GM12878 (cell line): ENCODE results near the gene NFIX. TPM values are rescaled to one million over a fixed set of nuclear protein-coding genes. Genes with fewer than 3 reads are reported as not detected.

ENCODE experiments used
- ATAC-seq: fragments of 200-7000 bp; cut with Tn5 transposase; 3 replicates; pipeline ENCODE4 v1.9.1; 2020; ENCODE audit warnings: mild to moderate bottlenecking, moderate library complexity
- BruUV-seq: library from RNA; stranded (reverse); fragments of 400-500 nt; replicated peaks from 2 replicates; lab custom pipeline; 2021; lab: Mats Ljungman, UMichigan
- CTCF ChIA-PET: fragments of 300-600 bp; sonication (Branson Sonifier 250); formaldehyde crosslinking; extraction: SDS; loops from one replicate; lab custom pipeline; 2021; ENCODE audit warnings: inconsistent platforms; lab: Yijun Ruan, JAX
- POLR2A ChIA-PET: fragments of 350-600 bp; formaldehyde crosslinking; extraction: SDS; loops from one replicate; lab custom pipeline; 2021; ENCODE audit warnings: inconsistent platforms; lab: Charles Lee
- RAD21 ChIA-PET: fragments of 300-600 bp; sonication (Branson Sonifier 250); formaldehyde crosslinking; loops from one replicate; lab custom pipeline; 2023; ENCODE audit warnings: antibody characterized with exemption; ENCODE audit not compliant: unreplicated experiment; lab: Charles Lee
- SMC1A ChIA-PET: fragments of 300-600 bp; sonication (Branson Sonifier 250); formaldehyde crosslinking; loops from one replicate; lab custom pipeline; 2023; ENCODE audit not compliant: unreplicated experiment, uncharacterized antibody; lab: Charles Lee
- DNase-seq: peaks from one replicate; pipeline ENCODE4 v3.0.0-alpha.2; 2011; ENCODE audit warnings: low read depth, low spot score
- FAIRE-seq: peaks from 3 replicates; lab custom pipeline; 2011; peaks lifted over from hg19 to GRCh38; lab: Jason Lieb, UNC
- H2AFZ ChIP-seq: 2 replicates; pipeline ENCODE4 v1.6.0; 2011; ENCODE audit warnings: low read depth, low read length, control low read depth; ENCODE audit not compliant: control insufficient read depth
- H3K27ac ChIP-seq: 2 replicates; pipeline ENCODE4 v1.5.1; 2011; ENCODE audit warnings: control low read depth; ENCODE audit not compliant: control insufficient read depth, insufficient read depth
- H3K27me3 ChIP-seq, 2 experiments: replicated peaks in 1 of 2; 2 replicates each; pipeline versions ENCODE4 v1.6.0 to v1.6.1; 2011; ENCODE audit warnings: low read length in 1 of 2; ENCODE audit not compliant: control insufficient read depth in 2 of 2, insufficient read depth in 2 of 2
- H3K36me3 ChIP-seq, 2 experiments: 2 replicates each; pipeline ENCODE4 v1.5.1; 2011; ENCODE audit warnings: low read length in 1 of 2; ENCODE audit not compliant: control insufficient read depth in 2 of 2, insufficient read depth in 2 of 2
- H3K4me1 ChIP-seq: 2 replicates; pipeline ENCODE4 v1.6.1; 2011; ENCODE audit warnings: mild to moderate bottlenecking, low read length, moderate library complexity, mixed read lengths; ENCODE audit not compliant: control insufficient read depth, insufficient read depth
- H3K4me2 ChIP-seq: 2 replicates; pipeline ENCODE4 v1.6.0; 2011; ENCODE audit warnings: control low read depth; ENCODE audit not compliant: control insufficient read depth, insufficient read depth
- H3K4me3 ChIP-seq: fragments of 200-600 bp; sonication (generic); 2 replicates; pipeline ENCODE4 v1.5.1; 2016
- H3K79me2 ChIP-seq: 2 replicates; pipeline ENCODE4 v1.6.0; 2011; ENCODE audit warnings: low read length; ENCODE audit not compliant: control insufficient read depth, insufficient read depth
- H3K9ac ChIP-seq: 2 replicates; pipeline ENCODE4 v1.8.0; 2011; ENCODE audit warnings: low read length, control low read depth, mixed read lengths; ENCODE audit not compliant: control insufficient read depth, insufficient read depth
- H3K9me3 ChIP-seq: replicated peaks from 3 replicates; pipeline ENCODE4 v1.5.1; 2011; ENCODE audit warnings: mild to moderate bottlenecking, low read length; ENCODE audit not compliant: control insufficient read depth, insufficient read depth
- H4K20me1 ChIP-seq: 2 replicates; pipeline ENCODE4 v1.6.0; 2011; ENCODE audit not compliant: control insufficient read depth, insufficient read depth
- BCLAF1 ChIP-seq: fragments of 450-650 bp; IDR thresholded peaks from 2 replicates; pipeline ENCODE4 v1.6.1; 2017; ENCODE audit warnings: antibody characterized with exemption, mild to moderate bottlenecking, moderate library complexity
- CEBPB ChIP-seq, 2 experiments: fragments of 150-350 bp in 1 of 2; IDR thresholded peaks; 2 replicates each; pipeline ENCODE4 v1.6.1; 2012 to 2014; ENCODE audit warnings: low read depth in 2 of 2, low read length in 2 of 2, borderline replicate concordance in 1 of 2, inconsistent platforms in 1 of 2
- CHD2 ChIP-seq: IDR thresholded peaks from 2 replicates; pipeline ENCODE4 v1.6.1; 2011; ENCODE audit warnings: low read depth, low read length, improper control_type of control experiment, borderline replicate concordance
- HDAC2 ChIP-seq: fragments of 200-600 bp; sonication (generic); IDR thresholded peaks from 2 replicates; pipeline ENCODE4 v1.6.1; 2017
- JUND ChIP-seq: IDR thresholded peaks from 2 replicates; pipeline ENCODE4 v1.6.1; 2012; ENCODE audit warnings: low read depth, mild to moderate bottlenecking, low read length, improper control_type of control experiment, moderate library complexity
- MTA3 ChIP-seq: IDR thresholded peaks from 2 replicates; pipeline ENCODE4 v1.6.1; 2012; ENCODE audit warnings: low read length, inconsistent platforms, borderline replicate concordance
- SRF ChIP-seq, 2 experiments: IDR thresholded peaks; 2 replicates each; pipeline ENCODE4 v1.6.1; 2011; ENCODE audit warnings: low read depth in 2 of 2, low read length in 2 of 2, mild to moderate bottlenecking in 1 of 2, moderate library complexity in 1 of 2
- SUPT20H ChIP-seq: IDR thresholded peaks from 2 replicates; pipeline ENCODE4 v1.6.1; 2011; ENCODE audit warnings: low read depth, mild to moderate bottlenecking, low read length, moderate library complexity, borderline replicate concordance; ENCODE audit not compliant: control insufficient read depth
- WRNIP1 ChIP-seq: IDR thresholded peaks from 2 replicates; pipeline ENCODE4 v1.6.1; 2011; ENCODE audit warnings: low read depth, low read length, improper control_type of control experiment, borderline replicate concordance
- ZBED1 ChIP-seq: IDR thresholded peaks from 2 replicates; pipeline ENCODE4 v1.6.1; 2016; ENCODE audit warnings: borderline replicate concordance
- WGBS: methylation state at CpG from one replicate; pipeline ENCODE4 v1.1.6; 2016; ENCODE audit warnings: low lambda C conversion rate; ENCODE audit not compliant: insufficient replicate concordance, insufficient coverage; ENCODE audit errors: missing lambda C conversion rate; 5-methylcytosine and 5-hydroxymethylcytosine counted together
- in situ Hi-C: fragments of 300-500 bp; cut with MboI; formaldehyde crosslinking; loops from 9 replicates; pipeline ENCODE4 v1.14.3; 2018; ENCODE audit warnings: mixed read lengths
- intact Hi-C: fragments of 100-400 bp; cut with micrococcal nuclease; formaldehyde crosslinking; loops from one replicate; pipeline ENCODE4 v1.14.2; 2022; ENCODE audit not compliant: unreplicated experiment
- polyA plus RNA-seq, 11 experiments: library from polyadenylated mRNA; depleted of rRNA in 4 of 11; unstranded in 6 of 11; stranded (reverse) in 5 of 11; fragments of >200 nt; fragmentation: Nextera tagmentation in 4 of 11; fragmentation: Illumina TruSeq in 1 of 11; extraction: Ambion mirVana in 4 of 11; extraction: Trizol in 1 of 11; gene quantifications; 1 replicate in 1 of 11; 2 replicates in 10 of 11; pipeline versions ENCODE4 v1.2.1 to v1.2.3, GENCODE V29; 2011 to 2016; ENCODE audit warnings: inconsistent platforms in 2 of 11, missing spikeins in 2 of 11, low read depth in 1 of 11
- total RNA-seq, 4 experiments: library from RNA; depleted of rRNA in 3 of 4; stranded (reverse); fragments of >200 nt in 3 of 4; fragmentation: Illumina TruSeq in 1 of 4; extraction: Trizol in 1 of 4; gene quantifications; 2 replicates each; pipeline versions ENCODE4 v1.2.1 to v1.2.3, GENCODE V29; 2013 to 2021
- TF ChIP-seq, protein P1 (sequence below): fragments of 450-650 bp; IDR thresholded peaks from 2 replicates; pipeline ENCODE4 v1.6.1; 2018; ENCODE audit warnings: mild to moderate bottlenecking, low read depth, moderate library complexity; ENCODE audit not compliant: partially characterized antibody
- TF ChIP-seq, protein P2 (sequence below): IDR thresholded peaks from 2 replicates; pipeline ENCODE4 v1.6.1; 2012; ENCODE audit warnings: mild to moderate bottlenecking, low read depth, low read length
- TF ChIP-seq, protein P3 (sequence below): IDR thresholded peaks from 2 replicates; pipeline ENCODE4 v1.6.1; 2012; ENCODE audit warnings: low read depth, low read length, improper control_type of control experiment

Gene NFIX
- total and polyA plus RNA-seq, 10 of the 15 experiments (the other 5 are each of a cell fraction or from before 2014, with no cell fraction given) = 0.02 to 2.2 (median 0.28) TPM

- ChIA-PET RAD21 (no interaction called here), SMC1A (no interaction called here), POLR2A (no interaction called here), CTCF (no interaction called here)
- peaks cover 47% of the 10 kb centered on the region for H3K4me1 ChIP-seq
- 36% methylated on average over 42 of the region's 58 CpGs for WGBS
- H3K36me3 ChIP-seq = no peaks in the 10 kb centered on the region
- H3K27ac ChIP-seq = no peak overlapping the region
- peaks cover 4% of the 10 kb centered on the region; the same call in 1 of the 2 replicates for H3K79me2 ChIP-seq
- intact Hi-C loops (loop anchor here (10.0 kb wide), 1 partner anchor 64 kb away; no protein-coding TSS in a partner anchor), in situ Hi-C loops (loop anchor here (10.0 kb wide), 1 partner anchor 214 kb away; the partner anchor contains the start of genes DNASE2 and KLF1)
- H3K9me3 ChIP-seq = no peaks in the 10 kb centered on the region; the same call in 2 of the 3 replicates
- BruUV-seq = no TSS peak
- H3K4me3 ChIP-seq = no peak overlapping the region
- peak overlapping the region; percentile 84; the same call in 1 of the 2 replicates for H3K4me2 ChIP-seq
- ATAC-seq (no peak), DNase-seq (no peak), FAIRE-seq (no peak)
- no peak overlapping the region for H2AFZ ChIP-seq
- no peak overlapping the region for H3K9ac ChIP-seq
- H3K27me3 ChIP-seq = peaks cover 2 to 7% of the 10 kb centered on the region in 2 experiments
- H4K20me1 ChIP-seq = no peaks in the 10 kb centered on the region
- no peak for TF ChIP-seq HDAC2
- TF ChIP-seq SRF (IDR thresholded peaks at IDR 0.05; ENCODE audit: low read depth in 2 of 2, low read length in 2 of 2) = no peak
- no peak for TF ChIP-seq ZBED1
- no peak for TF ChIP-seq MTA3
- TF ChIP-seq CHD2 = no peak
- TF ChIP-seq BCLAF1 = no peak
- no peak for TF ChIP-seq SUPT20H
- no peak for TF ChIP-seq WRNIP1
- TF ChIP-seq, protein P1, sequence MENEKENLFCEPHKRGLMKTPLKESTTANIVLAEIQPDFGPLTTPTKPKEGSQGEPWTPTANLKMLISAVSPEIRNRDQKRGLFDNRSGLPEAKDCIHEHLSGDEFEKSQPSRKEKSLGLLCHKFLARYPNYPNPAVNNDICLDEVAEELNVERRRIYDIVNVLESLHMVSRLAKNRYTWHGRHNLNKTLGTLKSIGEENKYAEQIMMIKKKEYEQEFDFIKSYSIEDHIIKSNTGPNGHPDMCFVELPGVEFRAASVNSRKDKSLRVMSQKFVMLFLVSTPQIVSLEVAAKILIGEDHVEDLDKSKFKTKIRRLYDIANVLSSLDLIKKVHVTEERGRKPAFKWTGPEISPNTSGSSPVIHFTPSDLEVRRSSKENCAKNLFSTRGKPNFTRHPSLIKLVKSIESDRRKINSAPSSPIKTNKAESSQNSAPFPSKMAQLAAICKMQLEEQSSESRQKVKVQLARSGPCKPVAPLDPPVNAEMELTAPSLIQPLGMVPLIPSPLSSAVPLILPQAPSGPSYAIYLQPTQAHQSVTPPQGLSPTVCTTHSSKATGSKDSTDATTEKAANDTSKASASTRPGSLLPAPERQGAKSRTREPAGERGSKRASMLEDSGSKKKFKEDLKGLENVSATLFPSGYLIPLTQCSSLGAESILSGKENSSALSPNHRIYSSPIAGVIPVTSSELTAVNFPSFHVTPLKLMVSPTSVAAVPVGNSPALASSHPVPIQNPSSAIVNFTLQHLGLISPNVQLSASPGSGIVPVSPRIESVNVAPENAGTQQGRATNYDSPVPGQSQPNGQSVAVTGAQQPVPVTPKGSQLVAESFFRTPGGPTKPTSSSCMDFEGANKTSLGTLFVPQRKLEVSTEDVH = no peak
- TF ChIP-seq CEBPB (IDR thresholded peaks at IDR 0.05; ENCODE audit: borderline replicate concordance in 1 of 2, low read depth in 2 of 2, low read length in 2 of 2) = no peak
- no peak for TF ChIP-seq JUND
- TF ChIP-seq, protein P2, sequence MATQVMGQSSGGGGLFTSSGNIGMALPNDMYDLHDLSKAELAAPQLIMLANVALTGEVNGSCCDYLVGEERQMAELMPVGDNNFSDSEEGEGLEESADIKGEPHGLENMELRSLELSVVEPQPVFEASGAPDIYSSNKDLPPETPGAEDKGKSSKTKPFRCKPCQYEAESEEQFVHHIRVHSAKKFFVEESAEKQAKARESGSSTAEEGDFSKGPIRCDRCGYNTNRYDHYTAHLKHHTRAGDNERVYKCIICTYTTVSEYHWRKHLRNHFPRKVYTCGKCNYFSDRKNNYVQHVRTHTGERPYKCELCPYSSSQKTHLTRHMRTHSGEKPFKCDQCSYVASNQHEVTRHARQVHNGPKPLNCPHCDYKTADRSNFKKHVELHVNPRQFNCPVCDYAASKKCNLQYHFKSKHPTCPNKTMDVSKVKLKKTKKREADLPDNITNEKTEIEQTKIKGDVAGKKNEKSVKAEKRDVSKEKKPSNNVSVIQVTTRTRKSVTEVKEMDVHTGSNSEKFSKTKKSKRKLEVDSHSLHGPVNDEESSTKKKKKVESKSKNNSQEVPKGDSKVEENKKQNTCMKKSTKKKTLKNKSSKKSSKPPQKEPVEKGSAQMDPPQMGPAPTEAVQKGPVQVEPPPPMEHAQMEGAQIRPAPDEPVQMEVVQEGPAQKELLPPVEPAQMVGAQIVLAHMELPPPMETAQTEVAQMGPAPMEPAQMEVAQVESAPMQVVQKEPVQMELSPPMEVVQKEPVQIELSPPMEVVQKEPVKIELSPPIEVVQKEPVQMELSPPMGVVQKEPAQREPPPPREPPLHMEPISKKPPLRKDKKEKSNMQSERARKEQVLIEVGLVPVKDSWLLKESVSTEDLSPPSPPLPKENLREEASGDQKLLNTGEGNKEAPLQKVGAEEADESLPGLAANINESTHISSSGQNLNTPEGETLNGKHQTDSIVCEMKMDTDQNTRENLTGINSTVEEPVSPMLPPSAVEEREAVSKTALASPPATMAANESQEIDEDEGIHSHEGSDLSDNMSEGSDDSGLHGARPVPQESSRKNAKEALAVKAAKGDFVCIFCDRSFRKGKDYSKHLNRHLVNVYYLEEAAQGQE = no peak
- TF ChIP-seq, protein P3, sequence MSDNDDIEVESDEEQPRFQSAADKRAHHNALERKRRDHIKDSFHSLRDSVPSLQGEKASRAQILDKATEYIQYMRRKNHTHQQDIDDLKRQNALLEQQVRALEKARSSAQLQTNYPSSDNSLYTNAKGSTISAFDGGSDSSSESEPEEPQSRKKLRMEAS = no peak
Observed at GRCh38 chr19:13098277-13099072, 103.2 kb downstream of the NFIX start.
